Measurements from ENCODE around the gene SECISBP2. TPM values are rescaled to one million over a fixed set of nuclear protein-coding genes. Genes with fewer than 3 reads are reported as not detected.

Gene SECISBP2
- total and polyA plus RNA-seq, 9 donors = 25.8 to 51.1 (median 34.3) TPM

- H3K4me1 ChIP-seq (ENCODE audit: control insufficient read depth, insufficient read depth, low read length) = peaks cover 22% of the 10 kb centered on the region
- H3K4me3 ChIP-seq (ENCODE audit: low read length) = peak overlapping the region; percentile 69
- DNase-seq = peak; percentile 46
- peak overlapping the region; percentile 98 for H3K27ac ChIP-seq (ENCODE audit: low read length)
- WGBS (ENCODE audit: insufficient coverage) = 0% methylated on average over 2 of the region's 13 CpGs
- no peaks in the 10 kb centered on the region for H3K27me3 ChIP-seq (ENCODE audit: control insufficient read depth, insufficient read depth, low read length)
- no peaks in the 10 kb centered on the region for H3K9me3 ChIP-seq (replicated peaks; ENCODE audit: control insufficient read depth, low read depth, low read length)
- H3K36me3 ChIP-seq (ENCODE audit: control insufficient read depth, insufficient read depth, low read length) = peaks cover 9% of the 10 kb centered on the region
Observed at GRCh38 chr9:89319015-89319905, 960 bp downstream of the SECISBP2 start.

DNA sequence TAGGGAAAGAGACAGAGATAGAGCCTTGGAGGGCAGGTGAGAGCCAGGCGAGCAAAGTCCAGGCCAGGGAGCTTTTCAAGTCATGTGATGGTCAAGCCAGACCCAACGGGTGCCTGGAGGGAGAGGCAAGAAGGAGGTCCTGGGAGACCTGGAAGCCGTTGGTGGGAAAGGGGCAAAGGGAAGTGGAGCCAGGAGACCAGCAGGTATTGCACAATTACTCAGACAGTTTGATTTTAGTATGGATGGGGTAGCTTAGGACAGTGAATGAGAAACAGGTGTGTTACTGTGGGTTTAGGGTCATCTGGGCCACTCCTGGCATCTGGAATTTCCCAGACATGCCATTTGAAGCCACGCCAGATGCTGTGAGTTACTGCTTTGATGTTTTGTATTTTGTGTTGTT is 5.1 kb downstream of the SECISBP2 start:
- peaks cover 15% of the 10 kb centered on the region for H3K4me1 ChIP-seq (ENCODE audit: control insufficient read depth, insufficient read depth, low read length)
- H3K9me3 ChIP-seq (replicated peaks; ENCODE audit: control insufficient read depth, low read depth, low read length) = no peaks in the 10 kb centered on the region
- H3K4me3 ChIP-seq (ENCODE audit: low read length) = no peak overlapping the region
- H3K27me3 ChIP-seq (ENCODE audit: control insufficient read depth, insufficient read depth, low read length) = no peaks in the 10 kb centered on the region
- DNase-seq = no peak
- no peak overlapping the region for H3K27ac ChIP-seq (ENCODE audit: low read length)
- WGBS (ENCODE audit: insufficient coverage) = 34% methylated on average over 4 of the region's 4 CpGs
- H3K36me3 ChIP-seq (ENCODE audit: control insufficient read depth, insufficient read depth, low read length) = peaks cover 18% of the 10 kb centered on the region

- H3K27ac ChIP-seq (ENCODE audit: low read length) = no peak overlapping the region
- H3K4me3 ChIP-seq (ENCODE audit: low read length) = no peak overlapping the region
- peaks cover 5% of the 10 kb centered on the region for H3K4me1 ChIP-seq (ENCODE audit: control insufficient read depth, insufficient read depth, low read length)
- H3K27me3 ChIP-seq (ENCODE audit: control insufficient read depth, insufficient read depth, low read length) = no peaks in the 10 kb centered on the region
- peaks cover 34% of the 10 kb centered on the region for H3K36me3 ChIP-seq (ENCODE audit: control insufficient read depth, insufficient read depth, low read length)
- WGBS (ENCODE audit: insufficient coverage) = no CpG with 5 or more reads among the region's 3 CpGs
- no peak for DNase-seq
- no peaks in the 10 kb centered on the region for H3K9me3 ChIP-seq (replicated peaks; ENCODE audit: control insufficient read depth, low read depth, low read length)
Observed at GRCh38 chr9:89325733-89326132, 7.4 kb downstream of the SECISBP2 start.

- WGBS (ENCODE audit: insufficient coverage) = no CpG with 5 or more reads among the region's 8 CpGs
- H3K36me3 ChIP-seq (ENCODE audit: control insufficient read depth, insufficient read depth, low read length) = peaks cover 43% of the 10 kb centered on the region
- no peaks in the 10 kb centered on the region for H3K27me3 ChIP-seq (ENCODE audit: control insufficient read depth, insufficient read depth, low read length)
- no peaks in the 10 kb centered on the region for H3K9me3 ChIP-seq (replicated peaks; ENCODE audit: control insufficient read depth, low read depth, low read length)
- DNase-seq = no peak
- no peak overlapping the region for H3K4me3 ChIP-seq (ENCODE audit: low read length)
- H3K4me1 ChIP-seq (ENCODE audit: control insufficient read depth, insufficient read depth, low read length) = peaks cover 5% of the 10 kb centered on the region
- no peak overlapping the region for H3K27ac ChIP-seq (ENCODE audit: low read length)
Observed at GRCh38 chr9:89328064-89328463, 9.8 kb downstream of the SECISBP2 start.

GRCh38 chr9:89329917-89330316 is 11.6 kb downstream of the SECISBP2 start:
- DNase-seq = no peak
- peaks cover 54% of the 10 kb centered on the region for H3K36me3 ChIP-seq (ENCODE audit: control insufficient read depth, insufficient read depth, low read length)

DNA sequence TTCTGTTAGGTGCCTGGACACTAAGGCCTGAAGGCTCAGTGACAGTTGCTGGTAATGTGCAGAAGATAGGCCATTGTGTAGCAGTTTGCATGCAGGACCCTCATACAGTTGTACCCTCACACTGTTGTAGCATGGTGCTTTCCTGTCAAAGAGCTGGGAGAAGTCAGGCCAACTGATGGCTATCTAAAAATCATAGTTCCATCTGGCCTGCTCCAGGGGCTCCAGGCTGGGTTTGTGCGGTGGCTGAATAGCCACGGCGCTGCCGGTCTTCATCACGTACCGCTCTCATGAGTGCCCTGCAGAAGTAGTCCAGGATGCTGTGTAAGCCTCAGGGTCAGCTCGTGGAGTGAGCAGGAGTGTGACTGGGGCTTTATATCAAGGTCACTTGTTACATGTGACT is 12.2 kb downstream of the SECISBP2 start:
- Histone ChIP-seq H3K27me3 (ENCODE audit: control insufficient read depth, insufficient read depth, low read length) (no peaks in the 10 kb centered on the region), H3K4me1 (ENCODE audit: control insufficient read depth, insufficient read depth, low read length) (no peaks in the 10 kb centered on the region), H3K9me3 (replicated peaks; ENCODE audit: control insufficient read depth, low read depth, low read length) (no peaks in the 10 kb centered on the region), H3K36me3 (ENCODE audit: control insufficient read depth, insufficient read depth, low read length) (peaks cover 58% of the 10 kb centered on the region), H3K4me3 (ENCODE audit: low read length) (no peak overlapping the region), H3K27ac (ENCODE audit: low read length) (no peak overlapping the region)
- WGBS (ENCODE audit: insufficient coverage) = 92% methylated on average over 7 of the region's 7 CpGs
- DNase-seq = no peak

More at GRCh38 chr9:89329917-89330316, 11.6 kb downstream of the SECISBP2 start:
- Histone ChIP-seq H3K27ac (ENCODE audit: low read length) (no peak overlapping the region), H3K4me1 (ENCODE audit: control insufficient read depth, insufficient read depth, low read length) (no peaks in the 10 kb centered on the region), H3K4me3 (ENCODE audit: low read length) (no peak overlapping the region), H3K27me3 (ENCODE audit: control insufficient read depth, insufficient read depth, low read length) (no peaks in the 10 kb centered on the region), H3K9me3 (replicated peaks; ENCODE audit: control insufficient read depth, low read depth, low read length) (no peaks in the 10 kb centered on the region)

DNA sequence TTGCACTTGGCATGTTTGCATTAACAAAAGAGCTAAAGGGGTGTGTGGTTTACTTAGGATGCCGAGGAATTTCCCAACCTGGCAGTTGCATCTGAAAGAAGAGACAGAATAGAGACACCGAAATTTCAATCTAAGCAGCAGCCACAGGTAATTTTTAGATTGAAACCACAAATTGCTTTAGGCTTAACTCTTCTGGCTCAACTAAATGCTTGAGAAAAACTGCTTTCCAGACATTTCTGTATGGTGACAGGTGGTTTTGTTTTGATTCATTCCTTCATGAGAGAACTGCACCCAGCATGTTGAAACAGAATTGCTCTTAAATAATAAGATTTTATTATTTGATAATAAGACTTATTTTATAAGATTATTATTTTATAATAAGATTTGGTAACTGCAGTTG is 21.5 kb downstream of the SECISBP2 start:
- no peaks in the 10 kb centered on the region for H3K9me3 ChIP-seq (replicated peaks; ENCODE audit: control insufficient read depth, low read depth, low read length)
- H3K36me3 ChIP-seq (ENCODE audit: control insufficient read depth, insufficient read depth, low read length) = peaks cover 53% of the 10 kb centered on the region
- no peaks in the 10 kb centered on the region for H3K4me1 ChIP-seq (ENCODE audit: control insufficient read depth, insufficient read depth, low read length)
- H3K27me3 ChIP-seq (ENCODE audit: control insufficient read depth, insufficient read depth, low read length) = no peaks in the 10 kb centered on the region
- H3K27ac ChIP-seq (ENCODE audit: low read length) = no peak overlapping the region
- whole genome bisulfite sequencing (ENCODE audit: insufficient coverage) = no CpG with 5 or more reads among the region's 2 CpGs
- H3K4me3 ChIP-seq (ENCODE audit: low read length) = no peak overlapping the region
- DNase-seq = no peak

DNA sequence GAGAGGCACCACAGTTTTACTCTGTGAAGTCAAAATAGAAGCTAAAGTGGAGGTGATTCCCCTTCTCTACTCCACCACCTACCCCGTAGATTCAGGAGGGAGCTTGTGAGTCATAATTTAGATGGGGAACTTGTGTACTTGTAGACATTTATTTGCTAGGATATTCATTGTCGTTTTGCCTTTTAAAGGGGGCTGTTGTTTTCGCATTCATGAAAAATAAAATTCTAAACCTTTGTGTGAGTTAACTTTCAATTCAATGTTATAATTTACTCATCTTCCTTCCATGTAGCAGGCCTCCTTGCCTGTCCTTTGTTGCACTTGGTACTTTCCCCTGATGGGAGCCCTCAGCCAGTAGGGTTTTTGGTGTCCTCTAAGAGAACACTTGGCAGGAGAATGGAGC is 22.0 kb downstream of the SECISBP2 start:
- no CpG with 5 or more reads among the region's 3 CpGs for WGBS (ENCODE audit: insufficient coverage)

GRCh38 chr9:89342213-89342612 is 23.9 kb downstream of the SECISBP2 start:
- no peaks in the 10 kb centered on the region for H3K4me1 ChIP-seq (ENCODE audit: control insufficient read depth, insufficient read depth, low read length)
- H3K36me3 ChIP-seq (ENCODE audit: control insufficient read depth, insufficient read depth, low read length) = peaks cover 59% of the 10 kb centered on the region
- no peak for DNase-seq
- H3K27me3 ChIP-seq (ENCODE audit: control insufficient read depth, insufficient read depth, low read length) = no peaks in the 10 kb centered on the region
- H3K27ac ChIP-seq (ENCODE audit: low read length) = no peak overlapping the region
- H3K9me3 ChIP-seq (replicated peaks; ENCODE audit: control insufficient read depth, low read depth, low read length) = no peaks in the 10 kb centered on the region
- WGBS (ENCODE audit: insufficient coverage) = no CpG with 5 or more reads among the region's 6 CpGs
- no peak overlapping the region for H3K4me3 ChIP-seq (ENCODE audit: low read length)

More for the DNA sequence above, 22.0 kb downstream of the SECISBP2 start:
- no peaks in the 10 kb centered on the region for H3K9me3 ChIP-seq (replicated peaks; ENCODE audit: control insufficient read depth, low read depth, low read length)
- no peaks in the 10 kb centered on the region for H3K4me1 ChIP-seq (ENCODE audit: control insufficient read depth, insufficient read depth, low read length)
- H3K36me3 ChIP-seq (ENCODE audit: control insufficient read depth, insufficient read depth, low read length) = peaks cover 53% of the 10 kb centered on the region
- no peaks in the 10 kb centered on the region for H3K27me3 ChIP-seq (ENCODE audit: control insufficient read depth, insufficient read depth, low read length)
- H3K27ac ChIP-seq (ENCODE audit: low read length) = no peak overlapping the region
- no peak for DNase-seq
- H3K4me3 ChIP-seq (ENCODE audit: low read length) = no peak overlapping the region

DNA sequence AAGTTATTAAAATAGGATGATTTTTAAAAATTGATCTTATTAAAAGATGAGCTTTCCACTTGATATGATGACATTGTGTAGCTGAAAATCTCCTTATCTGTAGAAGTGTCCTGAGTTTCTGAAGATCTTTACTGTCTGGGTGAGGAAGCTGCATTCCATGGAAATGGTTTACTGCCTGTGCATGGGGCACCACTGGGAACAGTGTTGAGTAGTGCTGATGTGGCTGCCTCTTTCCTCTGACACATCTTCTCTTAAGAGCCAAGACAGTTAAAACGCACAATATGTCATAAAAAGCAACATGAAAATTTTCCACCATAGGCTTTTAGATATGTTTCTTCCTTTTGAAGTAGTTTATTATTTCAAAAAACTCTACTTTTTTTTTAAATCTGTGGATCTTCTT is 24.6 kb downstream of the SECISBP2 start:
- no peaks in the 10 kb centered on the region for H3K27me3 ChIP-seq (ENCODE audit: control insufficient read depth, insufficient read depth, low read length)
- H3K4me3 ChIP-seq (ENCODE audit: low read length) = no peak overlapping the region
- no peak for DNase-seq
- no peaks in the 10 kb centered on the region for H3K9me3 ChIP-seq (replicated peaks; ENCODE audit: control insufficient read depth, low read depth, low read length)
- no CpG with 5 or more reads among the region's 1 CpG for WGBS (ENCODE audit: insufficient coverage)
- H3K4me1 ChIP-seq (ENCODE audit: control insufficient read depth, insufficient read depth, low read length) = no peaks in the 10 kb centered on the region
- H3K36me3 ChIP-seq (ENCODE audit: control insufficient read depth, insufficient read depth, low read length) = peaks cover 62% of the 10 kb centered on the region
- H3K27ac ChIP-seq (ENCODE audit: low read length) = no peak overlapping the region

All from muscle of leg (tissue), 11 donors.